Adrenal gland (tissue), 12 donors: ENCODE data around the gene CMTM6. TPM values are rescaled to one million over a fixed set of nuclear protein-coding genes. Genes with fewer than 3 reads are reported as not detected.
A peak's percentile ranks its signal among the peaks of the same experiment; 100 is the strongest.

Experiments used
- DNase-seq, 7 donors: peaks; one replicate each; pipeline ENCODE4 v3.0.0-alpha.2; 2019 to 2020
- H3K27ac ChIP-seq, 5 donors: fragments of 200-600 bp; sonication (generic) in 4 of 5; 1 replicate in 3 of 5; 2 replicates in 2 of 5; pipeline versions ENCODE4 v1.5.1 to v1.8.0; 2016 to 2020; ENCODE audit warnings: mild to moderate bottlenecking in 1 of 5
- H3K27me3 ChIP-seq: fragments of 200-600 bp; 2 replicates; pipeline ENCODE4 v1.8.0; 2021
- H3K36me3 ChIP-seq, 2 donors: fragments of 200-600 bp; replicated peaks in 1 of 2; 1 replicate in 1 of 2; 2 replicates in 1 of 2; pipeline versions ENCODE4 v1.5.1 to v1.8.0; 2018 to 2022
- H3K4me1 ChIP-seq, 2 donors: fragments of 200-600 bp; replicated peaks in 1 of 2; 1 replicate in 1 of 2; 2 replicates in 1 of 2; pipeline versions ENCODE4 v1.5.1 to v1.8.0; 2018 to 2021
- H3K4me3 ChIP-seq, 4 donors: fragments of 200-600 bp; sonication (generic) in 3 of 4; one replicate each; pipeline ENCODE4 v1.5.1; 2016 to 2018
- H3K9me3 ChIP-seq, 3 donors: fragments of 200-600 bp; sonication (generic) in 1 of 3; replicated peaks in 1 of 3; 1 replicate in 2 of 3; 2 replicates in 1 of 3; pipeline versions ENCODE4 v1.5.1 to v1.8.0; 2016 to 2021
- POLR2A ChIP-seq, 2 donors: fragments of 450-650 bp; IDR thresholded peaks; one replicate each; pipeline ENCODE4 v1.6.1; 2017; ENCODE audit warnings: antibody characterized with exemption in 2 of 2, mild to moderate bottlenecking in 2 of 2, moderate library complexity in 1 of 2
- WGBS, 4 donors: extraction: QIAGEN DNeasy Blood & Tissue Kit in 2 of 4; methylation state at CpG; one replicate each; pipeline versions ENCODE4 v1.1.5 to v1.1.7; 2013 to 2017; 5-methylcytosine and 5-hydroxymethylcytosine counted together
- intact Hi-C, 2 donors: fragments of 100-400 bp; cut with DNase I; formaldehyde crosslinking; loops; one replicate each; pipeline versions ENCODE4 v1.14.1 to v1.15.0; 2022 to 2023
- polyA plus RNA-seq, 3 donors: library from polyadenylated mRNA; stranded (reverse); fragments of 200-250 nt in 2 of 3; fragments of 350-450 nt in 1 of 3; fragmentation: Illumina TruSeq in 1 of 3; extraction: RNeasy Lipid Tissue Mini Kit (QIAGEN cat#74804) in 1 of 3; gene quantifications; one replicate each; pipeline ENCODE4 v1.2.3, GENCODE V29; 2013 to 2014
- total RNA-seq, 9 donors: library from RNA; depleted of rRNA in 4 of 9; stranded (reverse); fragments of >200 nt in 4 of 9; fragments of 120-200 nt in 1 of 9; fragmentation: NEBNext Ultra II Directional in 1 of 9; extraction: Animal tissue kit (Norgen Biotek cat#: 25700) in 1 of 9; gene quantifications; one replicate each; pipeline versions ENCODE4 v1.1.0 to v1.2.4, GENCODE V29; 2013 to 2023
- TF ChIP-seq, protein P1 (sequence below), 6 experiments: fragments of 450-650 bp in 4 of 6; fragments of 200-600 bp in 2 of 6; sonication (generic) in 1 of 6; IDR thresholded peaks; 1 replicate in 5 of 6; 2 replicates in 1 of 6; pipeline versions ENCODE4 v1.5.1 to v1.8.0; 2016 to 2021; ENCODE audit warnings: antibody characterized with exemption in 6 of 6, mild to moderate bottlenecking in 2 of 6, moderate library complexity in 1 of 6
- donor health status: healthy with polysubstance abuse.
- donor health status: Bipolar disorder and iron deficiency.
- donor health status: DM: yes; HTN: yes; CAD: no.
- donor health status: DM: no; HTN: no; CAD: no.
- donor health status: DM: no; HTN: no; CAD: no.
- donor health status: DM: yes; HTN: yes; CAD: no.

Gene CMTM6
- total and polyA plus RNA-seq, 12 donors = 13.5 to 62.5 (median 42.4) TPM

DNA sequence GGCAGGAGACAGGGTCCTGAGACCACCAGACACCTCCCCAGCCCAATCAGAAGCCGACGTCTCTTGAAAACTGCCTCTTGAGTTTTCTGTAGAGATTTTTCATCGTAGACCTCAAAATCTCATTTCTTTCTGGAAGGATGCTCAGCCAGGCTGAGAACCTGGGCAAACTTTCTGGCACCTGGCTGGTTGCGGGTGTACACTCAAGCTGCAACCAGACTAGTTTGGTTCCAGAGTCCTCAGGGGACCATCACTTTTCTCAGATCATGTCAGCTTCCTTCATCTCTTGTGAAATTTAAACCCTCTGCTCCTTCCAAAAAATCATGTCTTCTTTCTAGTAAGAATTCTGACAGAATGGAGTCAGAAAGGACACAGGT is 65.8 kb downstream of the CMTM6 start:
- intact Hi-C loops = no loop called here
- H3K36me3 ChIP-seq = no peaks in the 10 kb centered on the region
- 93 to 97% (median 95%) methylated on average over 4 of the region's 4 CpGs for WGBS, 4 donors
- peak in 1 of 7 donors; percentile 18 for DNase-seq
- no peaks in the 10 kb centered on the region for H3K27me3 ChIP-seq
- TF ChIP-seq, protein P1, sequence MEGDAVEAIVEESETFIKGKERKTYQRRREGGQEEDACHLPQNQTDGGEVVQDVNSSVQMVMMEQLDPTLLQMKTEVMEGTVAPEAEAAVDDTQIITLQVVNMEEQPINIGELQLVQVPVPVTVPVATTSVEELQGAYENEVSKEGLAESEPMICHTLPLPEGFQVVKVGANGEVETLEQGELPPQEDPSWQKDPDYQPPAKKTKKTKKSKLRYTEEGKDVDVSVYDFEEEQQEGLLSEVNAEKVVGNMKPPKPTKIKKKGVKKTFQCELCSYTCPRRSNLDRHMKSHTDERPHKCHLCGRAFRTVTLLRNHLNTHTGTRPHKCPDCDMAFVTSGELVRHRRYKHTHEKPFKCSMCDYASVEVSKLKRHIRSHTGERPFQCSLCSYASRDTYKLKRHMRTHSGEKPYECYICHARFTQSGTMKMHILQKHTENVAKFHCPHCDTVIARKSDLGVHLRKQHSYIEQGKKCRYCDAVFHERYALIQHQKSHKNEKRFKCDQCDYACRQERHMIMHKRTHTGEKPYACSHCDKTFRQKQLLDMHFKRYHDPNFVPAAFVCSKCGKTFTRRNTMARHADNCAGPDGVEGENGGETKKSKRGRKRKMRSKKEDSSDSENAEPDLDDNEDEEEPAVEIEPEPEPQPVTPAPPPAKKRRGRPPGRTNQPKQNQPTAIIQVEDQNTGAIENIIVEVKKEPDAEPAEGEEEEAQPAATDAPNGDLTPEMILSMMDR (IDR thresholded peaks at IDR 0.05) = no peak
- TF ChIP-seq POLR2A (IDR thresholded peaks at IDR 0.05) = no peak
- H3K9me3 ChIP-seq = no peaks in the 10 kb centered on the region
- H3K4me1 ChIP-seq = no peaks in the 10 kb centered on the region
- H3K27ac ChIP-seq = no peak overlapping the region
- H3K4me3 ChIP-seq = no peak overlapping the region

DNA sequence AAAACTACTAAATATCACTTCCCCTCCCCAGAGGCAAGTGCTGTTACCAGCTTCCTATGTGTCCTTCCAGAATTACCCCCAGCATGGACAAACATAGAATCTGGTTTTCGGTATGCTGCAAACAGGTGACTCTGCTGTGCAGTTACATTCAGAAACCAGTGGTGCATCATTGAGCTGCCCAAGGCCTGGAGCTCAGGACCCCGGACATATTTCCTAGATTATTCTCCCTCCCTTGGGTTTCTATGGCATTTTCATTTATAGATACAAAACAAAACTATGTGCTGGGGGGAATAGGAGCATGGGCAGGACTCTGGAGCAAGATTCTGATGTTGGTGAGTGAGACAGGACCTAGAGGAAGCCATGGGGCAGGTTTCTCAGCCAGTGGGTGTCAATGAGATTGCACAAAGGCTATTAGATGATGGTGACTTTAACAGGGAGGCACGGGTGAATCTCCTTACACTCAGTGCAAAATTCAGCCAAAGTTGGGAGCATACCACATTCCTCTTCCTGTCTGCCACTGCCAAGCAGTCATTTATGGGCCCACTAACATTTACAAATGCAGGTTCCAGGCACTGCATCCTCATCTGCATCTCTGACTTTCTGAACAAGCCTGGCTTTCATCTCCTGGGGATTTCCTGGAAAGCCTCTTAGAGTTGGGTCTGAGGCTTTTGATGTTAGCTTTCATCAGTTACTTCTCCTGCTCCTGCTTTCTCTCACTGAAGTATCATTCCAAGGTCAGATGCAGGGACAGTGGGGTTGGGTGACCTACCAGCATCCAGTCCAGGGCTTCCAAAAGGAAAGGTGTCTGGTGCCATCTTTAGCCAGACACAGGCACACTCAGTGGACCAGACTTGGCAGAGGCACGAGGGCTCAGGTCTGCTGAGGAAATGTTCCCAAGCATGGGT is 66.5 kb downstream of the CMTM6 start:
- intact Hi-C loops = no loop called here
- 77 to 90% (median 81%) methylated on average over 2 to 4 of the region's 4 CpGs for WGBS, 4 donors
- H3K27me3 ChIP-seq = no peaks in the 10 kb centered on the region

DNA sequence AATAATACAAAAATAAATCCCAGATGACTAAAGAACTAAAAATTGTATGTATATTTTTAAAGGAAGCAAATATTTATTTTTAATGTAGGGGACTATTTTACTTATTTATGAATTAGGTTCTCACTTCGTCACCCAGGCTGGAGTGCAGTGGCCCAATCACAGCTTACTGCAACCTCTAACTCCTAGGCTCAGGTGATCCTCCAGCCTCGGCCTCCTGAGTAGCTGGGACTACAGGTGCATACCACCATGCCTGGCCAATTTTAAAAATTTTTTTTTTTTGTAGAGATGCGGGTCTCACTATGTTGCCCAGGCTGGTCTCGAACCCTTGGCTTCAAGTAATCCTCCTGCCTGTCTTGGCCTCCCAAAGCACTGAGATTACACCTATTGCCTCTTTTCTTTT is 68.4 kb downstream of the CMTM6 start:
- no peaks in the 10 kb centered on the region for H3K36me3 ChIP-seq
- no peaks in the 10 kb centered on the region for H3K27me3 ChIP-seq
- peak in 1 of 7 donors; percentile 10 for DNase-seq
- TF ChIP-seq POLR2A (IDR thresholded peaks at IDR 0.05) = no peak
- TF ChIP-seq, protein P1 (IDR thresholded peaks at IDR 0.05) = no peak
- H3K4me3 ChIP-seq = no peak overlapping the region
- H3K9me3 ChIP-seq = no peaks in the 10 kb centered on the region
- no peaks in the 10 kb centered on the region for H3K4me1 ChIP-seq
- intact Hi-C loops = no loop called here
- 93 to 100% (median 95%) methylated on average over 4 of the region's 4 CpGs for WGBS, 4 donors
- H3K27ac ChIP-seq = no peak overlapping the region

More for the DNA sequence above, 66.5 kb downstream of the CMTM6 start:
- H3K4me3 ChIP-seq = no peak overlapping the region
- H3K9me3 ChIP-seq = no peaks in the 10 kb centered on the region
- H3K36me3 ChIP-seq = no peaks in the 10 kb centered on the region
- DNase-seq = peak in 2 of 7 donors; percentile 8 to 15
- TF ChIP-seq, protein P1 (IDR thresholded peaks at IDR 0.05) = no peak
- no peak for TF ChIP-seq POLR2A (IDR thresholded peaks at IDR 0.05)
- no peak overlapping the region for H3K27ac ChIP-seq
- H3K4me1 ChIP-seq = no peaks in the 10 kb centered on the region

DNA sequence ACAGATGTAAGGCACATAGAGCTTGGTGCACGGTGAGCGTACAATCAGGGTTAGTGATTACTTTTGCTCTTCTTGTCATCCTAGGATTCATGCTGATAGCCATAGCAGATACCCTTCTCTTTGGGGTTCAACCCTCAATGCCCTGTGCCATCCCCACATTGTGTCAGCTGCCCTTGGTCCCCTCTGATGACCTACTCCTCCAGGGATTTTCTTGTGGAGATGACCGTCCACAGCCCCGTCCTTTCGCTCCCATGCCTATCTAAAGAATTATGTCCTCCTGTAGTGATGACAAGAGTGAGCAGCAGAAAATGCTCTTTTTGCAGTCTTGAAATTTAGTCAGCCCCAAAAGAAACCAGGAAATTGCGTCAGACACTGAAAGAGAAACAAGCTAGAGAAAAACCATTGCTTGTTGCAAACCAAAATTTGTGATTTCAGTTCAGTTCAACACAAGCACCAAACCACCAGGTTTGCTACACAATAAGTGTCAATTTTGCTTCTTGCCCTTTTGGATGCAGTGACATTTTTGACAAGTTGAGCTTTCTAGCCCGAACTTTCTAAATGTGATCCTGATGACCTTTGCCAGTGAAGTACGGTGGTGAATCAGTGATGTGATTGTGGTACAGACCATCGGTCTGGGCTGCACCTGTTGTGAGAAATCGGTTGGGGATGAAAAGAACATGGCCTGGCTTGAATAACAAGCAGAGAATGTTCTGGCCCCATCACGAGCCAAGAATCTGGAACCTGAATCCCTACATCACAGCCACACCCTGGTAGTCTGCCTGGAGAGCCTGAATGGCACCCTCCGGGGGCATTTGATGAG is 69.7 kb downstream of the CMTM6 start:
- Histone ChIP-seq H3K27me3 (no peaks in the 10 kb centered on the region), H3K9me3 (no peaks in the 10 kb centered on the region), H3K4me3 (no peak overlapping the region), H3K4me1 (peaks cover 0 to 3% of the 10 kb centered on the region in 2 donors), H3K27ac (peak overlapping the region in 1 of 5 donors; percentile 39), H3K36me3 (no peaks in the 10 kb centered on the region)
- DNase-seq = peak in 1 of 7 donors; percentile 23
- no peak for TF ChIP-seq POLR2A (IDR thresholded peaks at IDR 0.05)
- TF ChIP-seq, protein P1 (IDR thresholded peaks at IDR 0.05) = no peak
- intact Hi-C loops = no loop called here
- WGBS, 4 donors = 80 to 85% (median 81%) methylated on average over 11 to 12 of the region's 12 CpGs
